Stimulated activated CD4-positive, alpha-beta T cell treated with anti-CD3 and anti-CD28 coated beads, Interleukin-4, amount 100 ng/mL, for 4 hours (primary cell): ENCODE measurements around the gene MKI67.

ENCODE experiments used
- DNase-seq, 2 experiments: peaks; one replicate each; pipeline ENCODE4 v3.0.0-alpha.2; 2020

The MKI67 gene

DNA sequence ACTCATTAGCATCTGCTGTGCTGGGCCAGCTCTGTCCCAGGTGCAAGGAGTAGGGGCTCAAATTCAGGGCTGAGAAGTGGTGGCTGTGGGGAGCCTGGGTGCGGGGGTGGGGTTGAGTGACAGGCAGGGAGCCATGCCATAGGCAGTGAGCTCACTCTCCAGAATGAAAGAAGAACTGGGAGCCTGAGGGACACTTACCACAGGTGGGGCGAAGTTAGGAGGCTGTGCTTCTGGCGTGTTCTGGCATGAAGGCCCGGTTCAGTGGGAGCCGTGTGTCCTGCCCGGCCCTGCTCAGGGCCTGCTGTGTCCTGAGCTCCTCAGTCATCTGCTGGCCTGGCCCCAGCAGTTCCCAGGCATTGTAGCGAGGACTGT, 62.5 kb downstream of the MKI67 start:
- peak in 1 of 2 experiments; percentile 32 for DNase-seq

DNA sequence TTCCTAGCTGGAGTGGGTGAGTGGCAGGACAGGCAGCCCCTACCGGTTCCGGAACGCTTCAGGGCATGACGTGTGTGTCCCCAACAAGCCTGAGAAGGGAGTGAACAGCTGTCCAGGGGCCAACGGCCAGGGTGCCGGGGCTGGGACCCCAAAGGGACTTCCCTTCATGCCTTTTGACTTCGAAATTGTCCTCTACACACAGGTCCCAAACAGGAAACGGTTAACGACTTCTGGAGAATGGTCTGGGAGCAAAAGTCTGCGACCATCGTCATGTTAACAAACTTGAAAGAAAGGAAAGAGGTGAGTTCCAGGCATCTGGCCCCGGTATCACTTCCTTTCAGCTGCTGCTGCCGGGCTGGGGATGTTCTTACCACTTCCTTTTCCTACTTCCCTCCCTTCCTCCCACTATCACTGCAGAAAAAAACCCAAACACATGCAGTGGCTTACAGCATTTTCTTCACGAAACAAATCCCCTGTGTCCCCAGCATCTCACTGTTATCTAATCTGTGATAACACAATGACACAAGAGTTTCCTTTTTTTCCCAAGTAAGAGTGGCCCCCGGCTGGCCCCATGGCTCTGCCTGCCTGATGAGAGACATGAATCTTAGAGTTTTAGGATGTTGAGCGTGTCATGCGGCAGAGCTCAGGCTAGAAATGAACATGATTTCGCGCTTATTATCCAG, 63.2 kb downstream of the MKI67 start:
- peak; percentile 42 to 57 for DNase-seq

DNA sequence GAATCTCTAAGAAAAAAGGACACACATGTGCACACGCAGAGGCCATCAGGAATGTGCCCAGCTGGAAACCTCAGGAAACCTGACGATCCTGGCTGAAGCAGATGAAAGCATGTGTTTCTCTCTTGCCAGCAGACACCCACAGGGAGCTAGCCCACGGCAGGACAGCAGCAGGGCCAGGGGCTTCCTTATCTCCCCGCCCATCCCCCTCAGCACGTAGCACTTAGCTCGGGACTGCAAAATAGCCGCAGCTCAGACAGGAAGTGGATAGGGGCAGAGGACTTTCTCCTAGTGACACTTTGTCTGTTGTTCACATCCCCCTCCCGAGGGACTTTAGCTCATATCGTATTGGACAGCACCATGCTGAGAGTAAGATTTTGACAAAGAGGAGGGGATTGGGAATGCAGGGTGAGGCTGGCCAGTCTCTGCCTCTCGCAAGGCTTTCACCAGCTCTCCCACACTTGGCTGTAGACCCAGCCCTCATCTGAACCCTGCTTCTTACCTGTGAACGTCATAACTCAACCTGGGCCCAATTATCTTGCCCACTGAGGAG, 63.8 kb downstream of the MKI67 start:
- no peak for DNase-seq

DNA sequence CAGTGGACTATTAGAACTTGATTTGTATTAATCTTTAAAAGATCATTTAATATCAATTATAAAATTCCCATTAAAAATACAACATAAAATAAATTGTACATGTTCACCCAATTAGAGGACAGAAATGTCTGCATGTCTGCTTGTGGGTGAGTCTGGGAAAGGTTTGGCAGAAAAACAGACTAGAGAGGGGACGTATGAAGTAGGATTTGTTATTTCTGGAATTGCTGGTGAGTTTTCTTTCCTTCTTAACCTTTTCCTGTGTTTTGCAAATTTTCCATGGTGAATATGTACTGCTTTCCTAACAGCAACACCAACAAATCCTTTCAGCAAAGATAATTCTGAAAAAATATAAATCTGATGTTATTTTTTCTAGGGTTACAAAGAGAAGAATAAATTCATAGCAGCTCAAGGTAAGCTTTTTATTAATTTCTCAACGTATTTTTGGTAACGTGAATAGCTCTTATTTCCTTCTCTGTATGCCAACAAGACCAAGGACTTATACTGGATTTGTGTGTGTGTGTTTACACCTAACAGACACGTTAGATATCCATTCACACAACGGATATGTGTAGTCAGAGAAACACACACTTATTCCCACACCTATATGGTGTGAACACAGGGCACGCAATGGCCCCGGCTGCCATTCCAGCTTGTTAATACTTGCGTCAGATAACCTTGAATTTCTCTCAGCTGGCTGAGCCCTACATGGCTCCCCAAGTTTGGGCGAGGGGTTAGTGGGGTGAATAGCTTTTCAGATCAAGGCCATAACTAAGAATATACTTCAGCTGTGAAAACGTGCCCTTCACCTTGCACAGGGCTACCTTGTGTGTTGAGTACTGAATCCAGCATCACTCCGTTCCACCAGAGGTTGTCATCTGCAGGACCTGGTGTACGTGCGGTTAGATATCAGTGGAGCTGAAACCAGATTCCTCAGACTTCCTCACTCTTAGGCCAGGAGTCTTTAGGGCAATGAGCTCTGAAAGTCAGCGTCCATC, 64.6 kb downstream of the MKI67 start:
- DNase-seq: no peak

DNA sequence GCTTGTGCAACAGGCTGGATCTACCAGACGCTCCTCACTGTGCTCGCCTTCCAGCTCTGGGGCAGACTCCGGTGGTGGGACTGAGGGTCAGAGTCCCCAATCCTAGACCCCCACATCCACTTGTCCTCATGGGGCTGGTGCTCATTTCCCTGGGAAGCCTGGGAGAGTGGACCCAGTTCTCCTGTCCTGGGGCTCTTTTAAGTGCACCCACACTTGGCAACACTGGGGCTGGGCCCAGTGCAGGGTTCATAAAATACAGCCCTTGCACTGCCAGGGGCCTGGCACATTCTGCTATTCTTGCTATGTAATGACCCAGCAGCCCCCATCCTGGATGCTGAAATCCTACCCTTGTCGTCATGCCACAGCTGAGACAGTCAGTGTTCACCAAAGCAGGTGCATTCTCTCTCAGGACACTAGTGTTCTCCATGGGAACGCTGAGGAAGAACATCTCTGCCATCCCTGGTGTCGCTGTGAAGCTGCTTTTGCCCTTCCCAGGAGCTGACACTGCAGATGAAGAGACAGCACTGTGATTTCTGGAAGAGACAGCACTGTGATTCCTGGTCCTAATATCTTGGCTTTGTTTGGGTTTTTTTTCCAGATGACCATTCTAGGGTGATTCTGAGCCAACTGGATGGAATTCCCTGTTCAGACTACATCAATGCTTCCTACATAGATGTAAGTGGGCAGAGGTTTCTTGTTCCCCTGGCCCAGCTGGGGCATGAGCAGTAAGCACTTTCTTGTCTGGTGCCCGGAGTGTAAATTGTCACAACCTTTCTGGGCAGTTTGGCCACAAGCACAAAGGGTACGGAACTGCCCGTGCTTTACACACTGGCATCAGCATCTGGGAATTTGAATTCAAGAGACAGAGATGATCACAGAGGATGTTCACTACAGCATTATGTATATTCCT, 65.6 kb downstream of the MKI67 start:
- DNase-seq: no peak

DNA sequence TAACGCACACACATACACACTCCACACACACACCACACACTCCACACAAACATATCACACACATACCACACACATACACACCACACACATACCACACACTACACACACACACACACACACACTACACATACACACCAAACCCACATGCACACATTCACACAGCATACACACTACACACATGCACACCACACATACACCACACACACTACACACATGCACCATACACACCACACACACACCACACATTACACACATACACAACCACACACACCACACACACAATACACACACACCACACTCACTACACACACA, 66.3 kb downstream of the MKI67 start:
- no peak for DNase-seq

DNA sequence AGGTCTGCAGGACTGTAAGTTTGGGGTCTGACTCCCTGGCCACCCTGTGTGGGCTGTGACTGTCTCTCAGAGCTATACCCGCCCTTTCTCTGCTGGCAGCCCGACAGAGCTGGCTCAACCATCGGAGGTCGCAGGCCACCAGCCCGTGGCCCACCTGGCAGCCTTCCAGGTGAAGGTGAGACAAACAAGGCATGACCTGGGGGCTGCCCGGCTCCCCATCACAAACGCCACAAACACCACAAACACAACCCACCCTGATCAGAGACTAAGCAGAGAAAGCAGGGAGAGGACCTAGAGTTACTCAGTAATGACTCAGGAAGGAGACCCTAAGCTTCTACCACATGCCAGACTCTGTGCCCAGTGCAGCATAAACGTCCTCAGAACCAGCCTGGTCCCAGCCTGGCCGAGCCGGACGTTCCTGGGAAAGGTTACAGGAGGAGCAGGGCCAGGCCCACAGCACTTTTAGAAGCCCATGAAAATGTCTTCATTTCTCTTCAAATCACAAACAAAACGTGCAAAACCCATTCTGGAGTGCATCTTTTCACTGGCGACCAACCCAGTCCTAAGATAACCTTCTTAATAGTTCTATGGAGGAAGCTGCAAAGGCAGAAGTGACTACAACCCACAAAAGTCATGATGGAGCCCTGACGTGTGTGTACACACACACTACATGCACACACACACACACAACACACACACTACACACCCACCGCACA, 66.8 kb downstream of the MKI67 start:
- no peak for DNase-seq

DNA sequence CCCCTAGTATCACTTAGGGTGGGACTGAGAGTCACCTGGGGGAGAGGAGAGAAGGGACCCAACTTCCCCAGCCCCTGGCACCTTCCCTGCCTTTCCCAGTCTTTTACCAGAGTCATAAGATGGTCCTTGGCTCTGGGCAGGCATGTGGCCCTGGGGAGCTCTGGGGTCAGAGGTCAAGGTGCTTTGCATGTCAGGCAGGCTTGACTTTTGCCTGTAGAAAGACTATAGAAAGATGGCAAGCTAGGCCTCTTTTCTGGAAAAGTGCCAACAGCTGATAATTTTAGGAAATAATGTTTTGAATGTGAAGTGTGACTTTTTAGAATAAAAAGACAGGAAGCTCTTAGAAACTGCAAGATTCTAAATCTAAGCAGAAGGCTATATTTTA, 67.5 kb downstream of the MKI67 start:
- DNase-seq: no peak

DNA sequence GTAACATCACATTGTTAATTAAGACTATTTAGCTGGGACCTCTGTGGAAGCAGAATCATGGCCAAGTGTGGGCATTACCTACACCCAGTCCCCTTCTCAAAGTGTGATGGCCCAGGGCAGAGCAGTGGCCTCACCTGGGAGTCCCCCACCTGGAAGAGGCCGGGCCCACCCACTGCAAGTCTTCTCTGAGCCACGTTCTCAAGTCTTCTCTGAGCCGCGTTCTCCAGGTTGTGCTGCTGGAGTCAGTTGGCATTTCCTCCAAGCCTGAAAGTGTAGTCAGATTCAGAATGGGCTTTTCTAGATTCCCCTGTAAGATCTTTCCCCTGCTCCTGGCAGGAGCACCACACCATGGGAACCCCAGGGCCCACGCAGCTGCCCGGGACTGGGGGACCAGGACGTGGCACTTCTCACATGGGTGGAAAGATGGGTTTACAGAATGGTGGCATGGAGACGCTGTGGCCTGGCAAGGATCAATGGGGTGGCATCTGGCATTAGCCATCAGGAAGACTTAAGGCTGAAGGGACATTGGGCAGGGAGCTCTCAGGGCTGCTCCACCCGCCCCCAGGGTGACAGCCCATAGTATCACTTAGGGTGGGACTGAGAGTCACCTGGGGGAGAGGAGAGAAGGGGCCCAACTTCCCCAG, 68.0 kb downstream of the MKI67 start:
- DNase-seq: no peak

DNA sequence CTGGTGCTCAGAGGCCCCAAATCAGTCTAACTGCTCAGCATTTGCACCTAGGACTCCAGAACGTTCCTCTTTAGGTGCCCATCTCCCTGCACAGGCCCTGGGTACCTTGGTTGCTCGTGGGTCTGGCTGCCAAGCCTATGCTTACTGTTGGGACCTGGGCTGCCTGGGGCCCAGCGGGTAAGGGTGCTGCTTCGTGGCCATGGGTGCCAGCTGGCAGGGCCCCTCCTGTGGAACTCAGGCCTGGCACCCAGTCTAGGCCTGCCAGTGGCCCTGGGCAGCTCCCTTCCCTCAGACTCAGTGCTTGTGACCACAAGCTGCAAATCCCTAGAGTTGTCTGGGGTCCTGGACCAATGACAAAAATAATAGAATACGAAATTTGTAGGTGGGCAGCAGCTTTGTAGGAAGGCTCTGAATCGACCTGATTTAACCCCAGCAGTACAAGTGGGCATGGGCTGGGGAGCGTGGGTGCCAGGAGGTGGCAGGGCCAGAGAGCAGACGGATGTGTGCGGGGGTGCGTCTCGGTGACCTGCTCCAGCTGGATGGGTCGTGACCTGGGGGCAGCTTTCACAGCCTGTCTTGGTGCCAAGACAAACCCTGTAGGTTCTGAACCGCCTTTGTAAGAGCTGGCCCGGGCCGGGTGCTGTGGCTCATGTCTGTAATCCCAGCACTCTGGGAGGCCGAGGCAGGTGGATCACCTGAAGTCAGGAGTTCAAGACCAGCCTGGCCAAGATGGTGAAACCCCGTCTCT, 69.7 kb downstream of the MKI67 start:
- DNase-seq: no peak

DNA sequence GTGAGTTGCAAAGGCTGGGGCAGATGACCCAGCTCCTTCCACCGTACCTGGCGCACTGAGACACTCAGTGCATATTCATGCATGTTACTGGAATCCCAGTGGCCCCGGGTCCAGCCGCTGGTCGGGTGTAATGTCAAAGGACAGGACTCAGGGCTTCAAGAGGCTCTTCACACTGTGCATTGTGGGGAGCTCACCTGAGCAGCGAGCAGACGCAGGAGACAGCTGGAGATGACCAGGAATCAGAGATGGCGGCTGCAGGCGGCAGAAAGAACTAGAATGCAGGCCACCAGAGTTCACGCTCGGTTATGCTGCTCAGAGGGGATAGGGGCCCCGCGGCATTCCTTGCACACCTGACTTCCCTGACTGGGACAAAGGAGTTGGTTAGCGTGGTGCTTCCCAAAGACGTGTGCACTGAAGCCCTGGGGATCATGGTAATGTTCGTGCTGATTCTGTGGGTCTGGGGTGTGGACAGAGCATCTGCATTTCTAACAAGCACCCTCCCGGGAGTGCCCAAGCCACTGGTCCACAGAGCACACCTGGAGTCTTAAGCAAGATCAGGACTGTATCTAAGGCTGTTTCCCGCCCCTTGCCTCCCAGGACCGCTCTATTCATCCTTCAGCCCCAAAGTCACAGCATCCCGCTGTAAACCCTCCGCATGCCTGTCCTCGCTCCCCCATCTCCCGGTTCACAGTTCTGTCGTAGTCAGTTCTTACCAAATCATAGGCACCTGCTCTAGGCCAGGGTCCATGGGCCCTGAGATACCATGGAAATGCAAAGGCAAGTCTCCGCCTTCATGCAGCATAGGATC, 71.0 kb downstream of the MKI67 start:
- DNase-seq: no peak

DNA sequence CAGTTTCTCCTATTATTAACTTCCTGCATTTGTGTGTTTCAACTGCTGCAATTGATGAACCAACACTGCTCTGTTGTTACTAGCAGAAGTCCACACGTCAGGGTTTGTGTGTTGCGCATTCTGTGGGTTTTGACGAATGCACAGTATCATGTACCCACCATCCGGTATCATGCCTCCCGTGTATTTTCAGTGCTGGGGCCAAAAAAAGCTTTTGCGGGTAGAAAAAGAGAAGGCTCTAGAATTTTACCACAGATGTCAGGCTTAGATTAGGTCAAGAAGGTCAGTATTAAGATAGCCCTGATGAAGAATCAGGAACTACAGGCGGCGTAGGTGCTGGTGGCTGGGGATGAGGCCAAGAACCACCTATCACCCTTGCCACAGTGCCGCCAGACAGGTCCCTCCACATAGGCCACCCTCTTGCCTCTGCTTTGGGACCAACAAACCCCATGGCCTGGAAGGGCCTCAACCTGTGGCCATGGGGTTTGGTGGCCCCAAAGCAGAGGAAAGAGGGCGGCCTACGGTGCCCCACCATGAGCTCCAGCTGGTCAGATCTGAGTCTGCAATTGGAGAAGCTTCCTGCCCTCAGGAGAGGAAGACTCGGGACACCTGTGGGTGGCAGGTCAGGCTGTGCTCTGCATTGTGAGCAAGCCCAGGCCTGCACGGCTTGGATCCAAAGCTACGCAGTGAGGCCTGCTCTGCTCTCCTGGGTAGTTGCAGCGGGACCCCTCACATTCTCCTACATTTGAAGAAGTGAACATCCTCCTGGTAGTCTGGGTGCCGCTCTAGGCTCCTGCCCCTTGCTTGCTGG, 71.9 kb downstream of the MKI67 start:
- DNase-seq: no peak

DNA sequence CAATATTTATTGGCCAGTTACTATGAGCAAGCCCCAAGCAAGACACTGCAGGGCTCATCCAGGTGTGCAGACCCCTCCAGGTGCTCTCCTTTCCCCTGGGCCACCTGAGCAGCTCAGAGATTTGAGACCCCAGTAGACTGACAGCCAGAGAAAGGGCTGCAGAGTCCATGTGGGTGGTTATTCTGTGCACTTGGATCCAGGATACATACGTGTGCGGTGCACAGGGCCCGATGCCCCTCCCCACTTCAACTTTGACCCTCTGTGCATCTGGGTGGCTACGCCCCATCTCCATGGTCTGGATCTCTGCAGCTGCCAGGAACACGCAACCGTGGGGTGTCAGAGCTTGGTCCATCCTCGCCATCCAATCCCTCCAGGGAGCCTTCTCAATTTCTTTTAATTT, 72.9 kb downstream of the MKI67 start:
- no peak for DNase-seq

DNA sequence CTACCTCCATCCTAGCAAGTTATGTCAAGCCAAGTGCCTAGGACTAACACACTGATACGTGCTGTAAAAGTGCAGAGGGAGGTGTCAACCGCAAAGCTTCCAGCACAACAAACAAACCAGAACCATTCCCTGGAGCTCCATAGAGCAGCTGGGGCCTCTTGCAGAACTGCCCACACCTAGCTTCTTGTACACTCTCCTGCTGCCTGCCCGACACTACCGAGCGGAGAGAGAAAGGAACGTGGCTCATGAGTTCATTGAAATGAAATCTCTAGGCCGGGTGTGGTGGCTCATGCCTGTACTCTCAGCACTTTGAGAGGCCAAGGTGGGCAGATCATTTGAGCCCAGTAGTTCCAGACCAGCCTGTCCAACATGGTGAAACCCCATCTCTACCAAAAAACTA, 73.5 kb downstream of the MKI67 start:
- DNase-seq: no peak

DNA sequence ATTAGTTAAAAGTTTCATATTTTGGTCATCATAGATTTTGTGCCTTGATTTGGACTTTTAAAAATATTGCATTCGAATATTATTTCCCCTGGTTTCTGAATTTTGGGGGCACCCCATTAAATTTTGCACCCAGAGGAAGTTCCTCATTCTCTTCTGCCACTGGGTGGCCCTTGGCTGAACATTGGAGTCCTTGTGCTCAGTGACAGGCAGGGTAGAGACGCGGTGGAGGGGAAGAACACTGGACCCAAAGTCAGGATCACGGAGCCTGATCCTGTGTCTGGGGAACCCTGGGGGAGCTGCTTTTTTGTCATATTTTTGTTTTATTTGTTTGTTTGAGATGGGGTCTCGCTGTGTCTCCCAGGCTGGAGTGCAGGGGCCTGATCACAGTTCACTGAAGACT, 74.7 kb downstream of the MKI67 start:
- DNase-seq: no peak

DNA sequence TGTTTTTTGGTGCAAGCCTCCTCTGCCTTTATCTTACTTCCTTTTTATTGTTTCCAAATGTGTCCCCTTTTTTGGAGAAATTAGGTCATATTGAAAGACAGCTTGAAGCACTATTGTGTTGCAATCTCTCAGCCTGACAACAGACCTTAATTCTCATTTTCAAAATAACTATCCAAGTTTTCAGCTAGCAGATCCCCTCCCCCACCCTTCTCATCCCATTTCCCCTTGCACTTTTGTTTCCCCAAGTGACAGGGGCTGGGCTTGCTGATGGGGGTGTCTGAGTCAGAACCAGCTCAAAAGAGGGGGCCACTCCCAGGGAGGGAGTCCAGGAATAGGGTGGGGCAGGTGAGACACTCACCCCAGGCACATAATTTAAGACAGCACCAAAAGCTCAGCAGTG, 75.3 kb downstream of the MKI67 start:
- no peak for DNase-seq

DNA sequence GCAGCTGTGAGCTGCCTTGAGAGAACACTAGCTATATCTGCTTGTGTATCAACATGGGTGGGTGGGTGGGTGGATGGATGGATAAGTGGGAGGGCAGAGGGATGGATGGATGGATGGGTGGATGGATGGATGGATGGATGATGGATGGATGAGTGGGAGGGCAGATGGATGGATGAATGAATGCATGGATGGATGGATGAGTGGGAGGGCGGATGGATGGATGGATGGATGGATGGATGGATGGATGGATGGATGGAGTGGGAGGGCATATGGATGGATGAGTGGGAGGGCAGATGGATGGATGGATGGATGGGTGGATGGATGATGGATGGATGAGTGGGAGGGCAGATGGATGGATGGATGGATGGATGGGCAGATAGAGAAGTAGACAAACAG, 76.1 kb downstream of the MKI67 start:
- no peak for DNase-seq

DNA sequence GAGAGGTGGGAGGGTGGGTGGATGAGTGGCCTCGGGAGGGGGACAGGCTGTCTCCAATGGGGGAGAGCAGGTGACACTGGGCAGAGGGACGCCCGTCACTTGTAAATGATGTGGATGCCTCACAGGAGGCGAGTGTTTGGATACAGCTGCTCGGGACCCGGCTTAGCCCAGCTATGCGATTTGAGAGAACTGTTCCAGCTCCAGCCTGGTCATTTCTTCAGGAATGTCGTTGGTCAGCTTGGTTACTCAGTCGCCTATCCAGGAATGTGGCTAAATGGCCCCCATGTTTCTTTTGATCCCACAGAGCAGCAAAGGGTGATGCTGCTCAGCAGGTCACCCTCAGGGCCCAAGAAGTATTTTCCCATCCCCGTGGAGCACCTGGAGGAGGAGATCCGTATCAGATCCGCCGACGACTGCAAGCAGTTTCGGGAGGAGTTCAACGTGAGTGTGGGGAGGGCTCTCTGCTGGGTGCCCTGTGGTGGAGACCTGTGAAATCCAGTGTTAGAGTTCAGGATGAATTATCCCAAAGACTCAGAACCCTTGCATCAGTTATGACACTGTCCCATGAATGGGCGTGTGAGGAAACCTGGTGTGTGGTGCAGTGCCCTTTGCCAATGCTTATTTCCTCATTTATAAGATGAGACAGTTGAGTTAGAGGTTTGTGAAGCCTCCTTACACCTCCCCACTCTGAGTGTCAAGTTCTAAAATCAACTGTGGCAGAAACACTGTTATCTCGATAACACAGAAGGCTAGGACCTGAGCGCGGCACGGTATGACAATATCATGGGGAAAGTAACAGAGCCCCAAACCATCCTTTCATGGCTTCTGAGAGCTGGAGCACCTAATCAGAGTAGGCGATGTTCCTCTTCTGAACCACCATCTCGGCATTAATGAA, 76.8 kb downstream of the MKI67 start:
- DNase-seq: no peak
